Neural cell (in vitro differentiated cells): Measurements from ENCODE around the gene LRRC45. TPM values are rescaled to one million over a fixed set of nuclear protein-coding genes. Genes with fewer than 3 reads are reported as not detected.

ENCODE experiments used
- H2AFZ ChIP-seq: fragments of 200-600, 300-800 bp; sonication (generic), shearing (Covaris generic); 2 replicates; pipeline ENCODE4 v1.6.0; 2014; ENCODE audit warnings: low read depth, mild to moderate bottlenecking, antibody characterized with exemption, low read length, moderate library complexity
- H3F3A ChIP-seq: fragments of 200-600 bp; shearing (Covaris generic); 2 replicates; pipeline ENCODE4 v1.6.1; 2016; ENCODE audit warnings: mild to moderate bottlenecking, moderate library complexity, mixed read lengths, antibody characterized with exemption, low read length; ENCODE audit not compliant: insufficient read depth, poor library complexity, severe bottlenecking
- H3K27ac ChIP-seq: fragments of 200-600, 300-800 bp; sonication (generic), shearing (Covaris generic); 2 replicates; pipeline ENCODE4 v1.5.1; 2014; ENCODE audit warnings: mild to moderate bottlenecking, low read length, moderate library complexity
- H3K27me3 ChIP-seq: fragments of 300-800, 200-600 bp; sonication (generic), shearing (Covaris generic); 2 replicates; pipeline ENCODE4 v1.6.0; 2014; ENCODE audit warnings: mild to moderate bottlenecking, low read depth, low read length, moderate library complexity; ENCODE audit not compliant: insufficient read depth
- H3K36me3 ChIP-seq: fragments of 300-800, 200-600 bp; sonication (generic), shearing (Covaris generic); 2 replicates; pipeline ENCODE4 v1.5.1; 2014; ENCODE audit warnings: mild to moderate bottlenecking, antibody characterized with exemption, low read length, moderate library complexity; ENCODE audit not compliant: insufficient read depth
- H3K4me2 ChIP-seq: fragments of 300-800, 200-600 bp; sonication (generic), shearing (Covaris generic); 2 replicates; pipeline ENCODE4 v1.6.0; 2014; ENCODE audit warnings: mild to moderate bottlenecking, low read length
- H3K4me3 ChIP-seq: fragments of 300-800, 200-600 bp; sonication (generic), shearing (Covaris generic); 2 replicates; pipeline ENCODE4 v1.5.1; 2014; ENCODE audit warnings: mild to moderate bottlenecking, low read length, moderate library complexity
- H3K79me2 ChIP-seq: fragments of 200-600 bp; shearing (Covaris generic); replicated peaks from 2 replicates; pipeline ENCODE4 v1.6.0; 2014; ENCODE audit warnings: mild to moderate bottlenecking, low read length, moderate library complexity; ENCODE audit not compliant: insufficient read depth
- H3K9ac ChIP-seq: fragments of 300-800, 200-600 bp; sonication (generic), shearing (Covaris generic); 2 replicates; pipeline ENCODE4 v1.6.1; 2016; ENCODE audit warnings: mild to moderate bottlenecking, low read length, mixed read lengths
- H3K9me2 ChIP-seq: fragments of 200-600 bp; shearing (Covaris generic); 2 replicates; pipeline ENCODE4 v1.6.1; 2016; ENCODE audit warnings: mild to moderate bottlenecking, low read length, mixed read lengths; ENCODE audit not compliant: insufficient read depth
- H3K9me3 ChIP-seq: fragments of 200-600, 300-800 bp; sonication (generic), shearing (Covaris generic); 2 replicates; pipeline ENCODE4 v1.6.1; 2016; ENCODE audit warnings: mild to moderate bottlenecking, mixed run types, low read length, moderate library complexity, mixed read lengths
- H4K20me1 ChIP-seq: fragments of 200-600 bp; shearing (Covaris generic); 2 replicates; pipeline ENCODE4 v1.6.1; 2016; ENCODE audit warnings: mild to moderate bottlenecking, mixed run types; ENCODE audit not compliant: insufficient read depth
- EP300 ChIP-seq: fragments of 450-650 bp; conservative IDR thresholded peaks from 2 replicates; pipeline ENCODE4 v1.6.1; 2014; ENCODE audit warnings: antibody characterized with exemption, mild to moderate bottlenecking, moderate library complexity; ENCODE audit not compliant: poor library complexity, severe bottlenecking
- EZH2 ChIP-seq: fragments of 200-600, 300-800 bp; shearing (Covaris generic), sonication (generic); IDR thresholded peaks from 2 replicates; pipeline ENCODE4 v1.6.1; 2014; ENCODE audit warnings: antibody characterized with exemption, low read length, borderline replicate concordance, mild to moderate bottlenecking; ENCODE audit not compliant: insufficient read depth, poor library complexity, severe bottlenecking
- MXI1 ChIP-seq: fragments of 450-650 bp; conservative IDR thresholded peaks from 2 replicates; pipeline ENCODE4 v1.6.1; 2014; ENCODE audit warnings: antibody characterized with exemption, mild to moderate bottlenecking; ENCODE audit not compliant: poor library complexity, severe bottlenecking
- POLR2AphosphoS5 ChIP-seq: IDR thresholded peaks from 2 replicates; pipeline ENCODE4 v1.6.1; 2012
- RAD21 ChIP-seq: fragments of 450-650 bp; conservative IDR thresholded peaks from 2 replicates; pipeline ENCODE4 v1.6.1; 2014; ENCODE audit warnings: antibody characterized with exemption, mild to moderate bottlenecking, moderate library complexity
- SMC3 ChIP-seq: fragments of 450-650 bp; conservative IDR thresholded peaks from 2 replicates; pipeline ENCODE4 v1.6.1; 2014; ENCODE audit warnings: antibody characterized with exemption, mild to moderate bottlenecking, moderate library complexity; ENCODE audit not compliant: poor library complexity
- TAF1 ChIP-seq: IDR thresholded peaks from 2 replicates; pipeline ENCODE4 v1.6.1; 2012; ENCODE audit warnings: low read depth
- polyA plus RNA-seq: library from polyadenylated mRNA; depleted of rRNA; stranded (reverse); fragments of >200 nt; gene quantifications from 2 replicates; pipeline ENCODE4 v1.2.3, GENCODE V29; 2014
- TF ChIP-seq, protein P1 (sequence below): IDR thresholded peaks from 2 replicates; pipeline ENCODE4 v1.6.1; 2012; ENCODE audit warnings: borderline replicate concordance
- TF ChIP-seq, protein P2 (sequence below): fragments of 450-650 bp; IDR thresholded peaks from 2 replicates; pipeline ENCODE4 v1.5.1; 2014; ENCODE audit warnings: antibody characterized with exemption, mild to moderate bottlenecking, moderate library complexity; ENCODE audit not compliant: poor library complexity, severe bottlenecking

The LRRC45 gene
- polyA plus RNA-seq, 1 donor from 2014 or later, result 51.7 TPM

GRCh38 chr17:82063424-82064415 lies 40.6 kb downstream of the LRRC45 start:
- H3K9ac ChIP-seq, result no peak overlapping the region
- peak overlapping the region; percentile 94 for H3K4me3 ChIP-seq
- H3K4me2 ChIP-seq, result no peak overlapping the region
- no peaks in the 10 kb centered on the region for H3F3A ChIP-seq
- no peak for TF ChIP-seq MXI1
- TF ChIP-seq, protein P1, sequence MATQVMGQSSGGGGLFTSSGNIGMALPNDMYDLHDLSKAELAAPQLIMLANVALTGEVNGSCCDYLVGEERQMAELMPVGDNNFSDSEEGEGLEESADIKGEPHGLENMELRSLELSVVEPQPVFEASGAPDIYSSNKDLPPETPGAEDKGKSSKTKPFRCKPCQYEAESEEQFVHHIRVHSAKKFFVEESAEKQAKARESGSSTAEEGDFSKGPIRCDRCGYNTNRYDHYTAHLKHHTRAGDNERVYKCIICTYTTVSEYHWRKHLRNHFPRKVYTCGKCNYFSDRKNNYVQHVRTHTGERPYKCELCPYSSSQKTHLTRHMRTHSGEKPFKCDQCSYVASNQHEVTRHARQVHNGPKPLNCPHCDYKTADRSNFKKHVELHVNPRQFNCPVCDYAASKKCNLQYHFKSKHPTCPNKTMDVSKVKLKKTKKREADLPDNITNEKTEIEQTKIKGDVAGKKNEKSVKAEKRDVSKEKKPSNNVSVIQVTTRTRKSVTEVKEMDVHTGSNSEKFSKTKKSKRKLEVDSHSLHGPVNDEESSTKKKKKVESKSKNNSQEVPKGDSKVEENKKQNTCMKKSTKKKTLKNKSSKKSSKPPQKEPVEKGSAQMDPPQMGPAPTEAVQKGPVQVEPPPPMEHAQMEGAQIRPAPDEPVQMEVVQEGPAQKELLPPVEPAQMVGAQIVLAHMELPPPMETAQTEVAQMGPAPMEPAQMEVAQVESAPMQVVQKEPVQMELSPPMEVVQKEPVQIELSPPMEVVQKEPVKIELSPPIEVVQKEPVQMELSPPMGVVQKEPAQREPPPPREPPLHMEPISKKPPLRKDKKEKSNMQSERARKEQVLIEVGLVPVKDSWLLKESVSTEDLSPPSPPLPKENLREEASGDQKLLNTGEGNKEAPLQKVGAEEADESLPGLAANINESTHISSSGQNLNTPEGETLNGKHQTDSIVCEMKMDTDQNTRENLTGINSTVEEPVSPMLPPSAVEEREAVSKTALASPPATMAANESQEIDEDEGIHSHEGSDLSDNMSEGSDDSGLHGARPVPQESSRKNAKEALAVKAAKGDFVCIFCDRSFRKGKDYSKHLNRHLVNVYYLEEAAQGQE, result no peak
- TF ChIP-seq EZH2, result no peak
- no peak for TF ChIP-seq TAF1
- TF ChIP-seq RAD21, result no peak
- no peak overlapping the region for H2AFZ ChIP-seq
- H3K9me3 ChIP-seq, result no peaks in the 10 kb centered on the region
- H3K27ac ChIP-seq, result no peak overlapping the region
- H3K79me2 ChIP-seq, result no peaks in the 10 kb centered on the region
- no peaks in the 10 kb centered on the region for H4K20me1 ChIP-seq
- H3K36me3 ChIP-seq, result no peaks in the 10 kb centered on the region
- H3K27me3 ChIP-seq, result no peaks in the 10 kb centered on the region
- H3K9me2 ChIP-seq, result no peaks in the 10 kb centered on the region

GRCh38 chr17:82064433-82065192 lies 41.5 kb downstream of the LRRC45 start:
- TF ChIP-seq POLR2AphosphoS5, result no peak
- no peak for TF ChIP-seq MXI1
- no peak for TF ChIP-seq SMC3
- no peak for TF ChIP-seq EZH2
- TF ChIP-seq, protein P2, sequence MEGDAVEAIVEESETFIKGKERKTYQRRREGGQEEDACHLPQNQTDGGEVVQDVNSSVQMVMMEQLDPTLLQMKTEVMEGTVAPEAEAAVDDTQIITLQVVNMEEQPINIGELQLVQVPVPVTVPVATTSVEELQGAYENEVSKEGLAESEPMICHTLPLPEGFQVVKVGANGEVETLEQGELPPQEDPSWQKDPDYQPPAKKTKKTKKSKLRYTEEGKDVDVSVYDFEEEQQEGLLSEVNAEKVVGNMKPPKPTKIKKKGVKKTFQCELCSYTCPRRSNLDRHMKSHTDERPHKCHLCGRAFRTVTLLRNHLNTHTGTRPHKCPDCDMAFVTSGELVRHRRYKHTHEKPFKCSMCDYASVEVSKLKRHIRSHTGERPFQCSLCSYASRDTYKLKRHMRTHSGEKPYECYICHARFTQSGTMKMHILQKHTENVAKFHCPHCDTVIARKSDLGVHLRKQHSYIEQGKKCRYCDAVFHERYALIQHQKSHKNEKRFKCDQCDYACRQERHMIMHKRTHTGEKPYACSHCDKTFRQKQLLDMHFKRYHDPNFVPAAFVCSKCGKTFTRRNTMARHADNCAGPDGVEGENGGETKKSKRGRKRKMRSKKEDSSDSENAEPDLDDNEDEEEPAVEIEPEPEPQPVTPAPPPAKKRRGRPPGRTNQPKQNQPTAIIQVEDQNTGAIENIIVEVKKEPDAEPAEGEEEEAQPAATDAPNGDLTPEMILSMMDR, result no peak
- TF ChIP-seq, protein P1, result no peak
- TF ChIP-seq TAF1, result no peak
- TF ChIP-seq EP300, result no peak
- no peak for TF ChIP-seq RAD21
- no peak overlapping the region for H3K27ac ChIP-seq

More at GRCh38 chr17:82064433-82065192, 41.5 kb downstream of the LRRC45 start:
- Histone ChIP-seq H3K4me3 (peak overlapping the region; percentile 94), H3K9me2 (no peaks in the 10 kb centered on the region), H4K20me1 (no peaks in the 10 kb centered on the region), H3K4me2 (peak overlapping the region; percentile 61), H2AFZ (no peak overlapping the region), H3K27me3 (no peaks in the 10 kb centered on the region), H3F3A (no peaks in the 10 kb centered on the region), H3K79me2 (no peaks in the 10 kb centered on the region), H3K9ac (peak overlapping the region; percentile 72), H3K36me3 (no peaks in the 10 kb centered on the region), H3K9me3 (no peaks in the 10 kb centered on the region)
